Kidney tubule cell (primary cell): Measurements from ENCODE around the gene ATP2A1.

ENCODE experiments used
- DNase-seq: peaks from one replicate; pipeline ENCODE4 v3.0.0-alpha.2; 2018; ENCODE audit warnings: low spot score

Gene ATP2A1

GRCh38 chr16:28878083-28878926, at the start of gene ATP2A1:
Gene ATP2A1 (plus strand): TSS chr16:28878488. CDS start chr16:28878672, 184 bp downstream.
- DNase-seq, result no peak

- DNase-seq, result no peak
Observed at GRCh38 chr16:28829747-28830146, 48.5 kb upstream of the ATP2A1 start.

- no peak for DNase-seq
Observed at GRCh38 chr16:28830531-28830930, 47.8 kb upstream of the ATP2A1 start.

- DNase-seq, result no peak
Observed at GRCh38 chr16:28834349-28834748, 43.9 kb upstream of the ATP2A1 start.

- no peak for DNase-seq
Observed at GRCh38 chr16:28834873-28835863, 43.1 kb upstream of the ATP2A1 start.

- DNase-seq, result no peak
Observed at GRCh38 chr16:28835864-28836760, 42.2 kb upstream of the ATP2A1 start.

GRCh38 chr16:28836761-28837064, 41.6 kb upstream of the ATP2A1 start:
- DNase-seq, result no peak

- DNase-seq, result no peak
Observed at GRCh38 chr16:28837672-28838557, 40.4 kb upstream of the ATP2A1 start.

- DNase-seq, result no peak
Observed at GRCh38 chr16:28838558-28838918, 39.8 kb upstream of the ATP2A1 start.

GRCh38 chr16:28839004-28839639, 39.2 kb upstream of the ATP2A1 start:
- no peak for DNase-seq

- DNase-seq, result no peak
Observed at GRCh38 chr16:28839899-28840298, 38.4 kb upstream of the ATP2A1 start.

GRCh38 chr16:28842696-28843095, 35.6 kb upstream of the ATP2A1 start:
- DNase-seq, result no peak

GRCh38 chr16:28843766-28844165, 34.5 kb upstream of the ATP2A1 start:
- no peak for DNase-seq

- no peak for DNase-seq
Observed at GRCh38 chr16:28844226-28844885, 33.9 kb upstream of the ATP2A1 start.

- peak; percentile 57 for DNase-seq
Observed at GRCh38 chr16:28845293-28845692, 33.0 kb upstream of the ATP2A1 start.

GRCh38 chr16:28845761-28846079, 32.6 kb upstream of the ATP2A1 start:
- DNase-seq, result no peak

GRCh38 chr16:28846080-28846932, 32.0 kb upstream of the ATP2A1 start, which contains the start of gene TUFM:
Gene TUFM (minus strand): TSS chr16:28846348. CDS start chr16:28846269, 79 bp downstream.
- DNase-seq, result peak; percentile 99

GRCh38 chr16:28846933-28847273, 31.4 kb upstream of the ATP2A1 start:
- DNase-seq, result peak; percentile 18

- DNase-seq, result peak; percentile 57
Observed at GRCh38 chr16:28858421-28858820, 19.9 kb upstream of the ATP2A1 start.
